ENCODE results near the gene WDR64. TPM values are rescaled to one million over a fixed set of nuclear protein-coding genes. Genes with fewer than 3 reads are reported as not detected.
"Not testable (repeated sequence)": the region's sequence is repeated elsewhere in the genome, so short reads cannot be mapped to it uniquely, and the experiment has no call there.

The WDR64 gene
- polyA plus RNA-seq, 1 donor (not counting 4 experiments of a cell fraction or from before 2014, with no cell fraction given), result not detected

GRCh38 chr1:241802863-241803262, 150.8 kb downstream of the WDR64 start:
- DNase-seq (ENCODE audit: low read depth, low spot score), result no peak
- TF ChIP-seq CTCF (optimal IDR thresholded peaks at IDR 0.05 in 1 of 3, IDR thresholded peaks at IDR 0.05 in 1 of 3, conservative IDR thresholded peaks at IDR 0.05 in 1 of 3; ENCODE audit: extremely low read depth in 1 of 3, insufficient read depth in 2 of 3, low read length in 3 of 3) (peak in 1 of 3 experiments; percentile 45), EZH2 (IDR thresholded peaks at IDR 0.05; ENCODE audit: low read length) (no peak)
- FAIRE-seq, result peak; percentile 32

GRCh38 chr1:241804706-241805105, 152.6 kb downstream of the WDR64 start:
- H3K79me2 ChIP-seq (ENCODE audit: control insufficient read depth, insufficient read depth, low read length); H3K9me3 ChIP-seq (ENCODE audit: control insufficient read depth, low read depth, low read length); H3K36me3 ChIP-seq (ENCODE audit: control insufficient read depth in 2 of 2, extremely low read depth in 1 of 2, insufficient read depth in 2 of 2, low read length in 2 of 2); H3K9me1 ChIP-seq (ENCODE audit: control insufficient read depth, extremely low read depth, insufficient read depth, low read length); H4K20me1 ChIP-seq (ENCODE audit: control insufficient read depth, extremely low read depth, insufficient read depth, low read length); H3K4me3 ChIP-seq (ENCODE audit: control insufficient read depth in 2 of 3, extremely low read depth in 1 of 3, insufficient read depth in 2 of 3, low read depth in 1 of 3, low read length in 3 of 3); dilution Hi-C loops (cut with MboI; ENCODE audit: extremely low pct_ligation_motif_present, low sequenced_read_pairs); H2AFZ ChIP-seq (ENCODE audit: control insufficient read depth, low read length); DNase-seq (ENCODE audit: low read depth, low spot score); H3K27me3 ChIP-seq (ENCODE audit: control insufficient read depth, extremely low read depth, insufficient read depth, low read length); H3K4me1 ChIP-seq (ENCODE audit: control insufficient read depth, extremely low read depth, insufficient read depth, low read length); H3K4me2 ChIP-seq (ENCODE audit: control insufficient read depth, extremely low read depth, insufficient read depth, low read depth, low read length); H3K27ac ChIP-seq (ENCODE audit: control insufficient read depth, insufficient read depth, low read length); FAIRE-seq; H3K9ac ChIP-seq (ENCODE audit: control insufficient read depth, extremely low read depth, insufficient read depth, low read length): not testable (repeated sequence)

More at GRCh38 chr1:241802863-241803262, 150.8 kb downstream of the WDR64 start:
- Histone ChIP-seq H4K20me1 (ENCODE audit: control insufficient read depth, extremely low read depth, insufficient read depth, low read length) (no peaks in the 10 kb centered on the region), H3K4me2 (ENCODE audit: control insufficient read depth, extremely low read depth, insufficient read depth, low read depth, low read length) (no peak overlapping the region), H3K9me1 (ENCODE audit: control insufficient read depth, extremely low read depth, insufficient read depth, low read length) (no peaks in the 10 kb centered on the region), H3K27ac (ENCODE audit: control insufficient read depth, insufficient read depth, low read length) (no peak overlapping the region), H3K79me2 (ENCODE audit: control insufficient read depth, insufficient read depth, low read length) (no peaks in the 10 kb centered on the region), H3K9me3 (ENCODE audit: control insufficient read depth, low read depth, low read length) (no peaks in the 10 kb centered on the region), H3K36me3 (ENCODE audit: control insufficient read depth in 2 of 2, extremely low read depth in 1 of 2, insufficient read depth in 2 of 2, low read length in 2 of 2) (no peaks in the 10 kb centered on the region), H3K4me1 (ENCODE audit: control insufficient read depth, extremely low read depth, insufficient read depth, low read length) (peaks cover 4% of the 10 kb centered on the region), H3K4me3 (ENCODE audit: control insufficient read depth in 2 of 3, extremely low read depth in 1 of 3, insufficient read depth in 2 of 3, low read depth in 1 of 3, low read length in 3 of 3) (no peak overlapping the region), H3K9ac (ENCODE audit: control insufficient read depth, extremely low read depth, insufficient read depth, low read length) (no peak overlapping the region), H3K27me3 (ENCODE audit: control insufficient read depth, extremely low read depth, insufficient read depth, low read length) (no peaks in the 10 kb centered on the region), H2AFZ (ENCODE audit: control insufficient read depth, low read length) (no peak overlapping the region)
- dilution Hi-C loops (cut with MboI; ENCODE audit: extremely low pct_ligation_motif_present, low sequenced_read_pairs), result no loop called here

- Histone ChIP-seq H4K20me1 (ENCODE audit: control insufficient read depth, extremely low read depth, insufficient read depth, low read length) (no peaks in the 10 kb centered on the region), H2AFZ (ENCODE audit: control insufficient read depth, low read length) (no peak overlapping the region), H3K9me3 (ENCODE audit: control insufficient read depth, low read depth, low read length) (no peaks in the 10 kb centered on the region), H3K36me3 (ENCODE audit: control insufficient read depth in 2 of 2, extremely low read depth in 1 of 2, insufficient read depth in 2 of 2, low read length in 2 of 2) (no peaks in the 10 kb centered on the region), H3K9me1 (ENCODE audit: control insufficient read depth, extremely low read depth, insufficient read depth, low read length) (no peaks in the 10 kb centered on the region), H3K4me2 (ENCODE audit: control insufficient read depth, extremely low read depth, insufficient read depth, low read depth, low read length) (no peak overlapping the region), H3K4me3 (ENCODE audit: control insufficient read depth in 2 of 3, extremely low read depth in 1 of 3, insufficient read depth in 2 of 3, low read depth in 1 of 3, low read length in 3 of 3) (no peak overlapping the region), H3K79me2 (ENCODE audit: control insufficient read depth, insufficient read depth, low read length) (no peaks in the 10 kb centered on the region), H3K27me3 (ENCODE audit: control insufficient read depth, extremely low read depth, insufficient read depth, low read length) (no peaks in the 10 kb centered on the region), H3K9ac (ENCODE audit: control insufficient read depth, extremely low read depth, insufficient read depth, low read length) (no peak overlapping the region), H3K27ac (ENCODE audit: control insufficient read depth, insufficient read depth, low read length) (no peak overlapping the region), H3K4me1 (ENCODE audit: control insufficient read depth, extremely low read depth, insufficient read depth, low read length) (peaks cover under 1% of the 10 kb centered on the region)
- no peak for DNase-seq (ENCODE audit: low read depth, low spot score)
- no peak for TF ChIP-seq EZH2 (IDR thresholded peaks at IDR 0.05; ENCODE audit: low read length)
- TF ChIP-seq CTCF (optimal IDR thresholded peaks at IDR 0.05 in 1 of 3, IDR thresholded peaks at IDR 0.05 in 1 of 3, conservative IDR thresholded peaks at IDR 0.05 in 1 of 3; ENCODE audit: extremely low read depth in 1 of 3, insufficient read depth in 2 of 3, low read length in 3 of 3), result no peak
- FAIRE-seq, result no peak
- dilution Hi-C loops (cut with MboI; ENCODE audit: extremely low pct_ligation_motif_present, low sequenced_read_pairs), result no loop called here
These were observed 156.2 kb downstream of the WDR64 start for GRCh38 chr1:241808265-241808664.
